GM18499 (cell line): ENCODE measurements around the gene GALNT9.
"Not testable (repeated sequence)": the region's sequence is repeated elsewhere in the genome, so short reads cannot be mapped to it uniquely, and the experiment has no call there.

Experiments used
- ATAC-seq: cut with Tn5 transposase; IDR thresholded peaks from one replicate; pipeline ENCODE4 v1.9.1; 2021; ENCODE audit warnings: moderate number of reproducible peaks; ENCODE audit not compliant: insufficient read depth, unreplicated experiment

The GALNT9 gene

DNA sequence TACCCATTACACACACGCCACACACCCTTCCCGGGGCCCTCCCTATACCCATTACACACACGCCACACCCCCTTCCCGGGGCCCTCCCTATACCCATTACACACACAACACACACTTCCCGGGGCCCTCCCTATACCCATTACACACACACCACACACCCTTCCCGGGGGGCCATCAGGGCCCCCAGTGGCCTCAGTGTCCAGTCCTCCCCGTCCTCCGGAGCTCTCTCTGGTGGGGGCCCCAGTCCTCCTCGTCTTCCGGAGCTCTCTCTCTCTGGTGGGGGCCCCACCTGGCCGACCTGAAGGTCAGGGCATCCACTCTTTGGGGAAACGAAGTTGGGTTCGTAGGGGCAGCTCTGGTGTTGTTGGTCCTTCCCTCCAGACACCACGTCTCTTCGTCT lies 86.2 kb downstream of the GALNT9 start:
- not testable (repeated sequence) for ATAC-seq

DNA sequence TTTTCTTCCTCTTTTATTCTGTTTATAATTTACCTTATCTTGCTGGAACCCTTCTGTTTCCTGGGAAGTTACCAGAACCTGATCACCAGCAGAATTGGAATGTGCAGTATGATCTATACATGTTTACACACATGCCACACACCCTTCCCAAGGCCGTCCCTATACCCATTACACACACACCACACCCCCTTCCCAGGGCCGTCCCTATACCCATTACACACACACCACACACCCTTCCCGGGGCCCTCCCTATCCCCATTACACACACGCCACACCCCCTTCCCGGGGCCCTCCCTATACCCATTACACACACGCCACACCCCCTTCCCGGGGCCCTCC lies 88.8 kb downstream of the GALNT9 start:
- ATAC-seq: not testable (repeated sequence)

DNA sequence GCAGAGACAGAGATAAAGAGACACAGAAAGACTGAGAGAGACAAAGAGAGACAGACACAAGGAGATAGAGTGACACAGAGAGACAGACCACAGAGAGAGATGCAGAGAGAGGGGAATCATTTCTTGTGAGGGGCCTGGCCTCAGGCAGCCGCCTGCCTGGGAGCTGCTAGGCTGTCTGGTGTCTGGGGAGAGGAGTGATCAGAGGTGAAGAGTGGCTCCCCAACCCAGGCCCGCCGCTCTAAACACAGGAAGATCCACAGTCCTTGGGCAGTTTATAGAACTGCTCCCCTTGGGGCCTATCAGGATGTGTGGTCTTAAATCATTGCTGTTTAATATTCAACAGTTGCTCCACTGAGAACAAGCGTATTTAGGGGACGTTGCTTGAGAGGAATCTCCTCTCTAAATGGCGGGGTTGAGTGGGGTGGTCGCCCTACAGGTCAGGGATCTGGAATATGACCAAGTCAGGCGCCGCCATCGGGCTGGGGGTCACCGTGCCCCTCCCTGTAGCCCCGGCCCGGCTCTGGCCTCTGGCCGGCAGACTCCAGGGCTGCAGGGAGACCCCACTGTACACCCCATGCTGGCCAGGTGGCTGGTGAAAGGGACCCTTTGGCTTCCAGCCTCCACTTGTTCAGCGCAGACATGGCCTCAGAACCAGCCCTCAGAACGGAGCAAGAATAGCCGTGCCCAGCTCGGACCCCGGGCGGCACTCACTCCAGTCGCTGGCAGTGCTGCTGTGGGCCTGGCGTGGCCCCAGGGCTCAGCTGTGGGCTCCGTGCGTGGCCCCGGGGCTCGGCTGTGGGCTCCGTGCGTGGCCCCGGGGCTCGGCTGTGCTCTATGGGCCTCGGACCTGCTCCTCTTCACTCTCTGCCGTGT lies 89.4 kb downstream of the GALNT9 start:
- no peak for ATAC-seq

GRCh38 chr12:132239392-132239791 lies 90.0 kb downstream of the GALNT9 start:
- no peak for ATAC-seq

GRCh38 chr12:132238884-132239283 lies 90.5 kb downstream of the GALNT9 start:
- ATAC-seq: no peak

GRCh38 chr12:132238488-132238854 lies 90.9 kb downstream of the GALNT9 start:
- no peak for ATAC-seq

- no peak for ATAC-seq
Observed at GRCh38 chr12:132237772-132238487, 91.5 kb downstream of the GALNT9 start.

GRCh38 chr12:132236930-132237771 lies 92.2 kb downstream of the GALNT9 start:
- ATAC-seq: no peak

- no peak for ATAC-seq
Observed at GRCh38 chr12:132236129-132236929, 93.1 kb downstream of the GALNT9 start.

DNA sequence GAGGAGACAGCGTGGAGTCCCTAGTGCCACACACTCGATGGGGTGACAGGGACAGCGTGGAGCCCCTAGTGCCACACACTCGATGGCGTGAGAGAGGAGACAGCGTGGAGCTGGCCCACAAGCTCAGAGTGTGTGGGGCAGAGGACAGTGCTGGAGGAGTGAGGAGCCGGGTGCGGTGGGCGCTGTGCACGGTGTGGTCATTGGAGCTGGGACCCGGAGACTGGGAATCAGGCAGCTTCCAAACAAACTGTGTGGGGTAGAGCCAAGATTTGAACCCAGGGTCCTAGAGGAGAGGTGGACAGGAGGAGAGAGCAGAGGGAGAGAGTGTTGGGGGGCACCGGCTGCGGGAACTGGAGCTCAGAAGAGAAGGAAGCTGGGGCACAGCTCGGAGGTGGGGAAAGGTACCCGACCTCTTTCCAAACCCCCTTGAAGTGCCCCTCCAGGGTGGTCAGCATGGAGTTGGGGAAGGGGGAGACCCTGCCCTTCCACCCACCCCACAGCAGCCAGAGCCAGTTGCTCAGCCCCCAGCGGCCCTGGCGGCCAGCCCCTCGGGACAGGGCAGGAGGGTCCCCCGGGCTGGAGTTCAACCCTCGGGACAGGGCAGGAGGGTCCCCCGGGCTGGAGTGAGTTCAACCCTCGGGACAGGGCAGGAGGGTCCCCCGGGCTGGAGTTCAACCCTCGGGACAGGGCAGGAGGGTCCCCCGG lies 94.1 kb downstream of the GALNT9 start:
- ATAC-seq: no peak

DNA sequence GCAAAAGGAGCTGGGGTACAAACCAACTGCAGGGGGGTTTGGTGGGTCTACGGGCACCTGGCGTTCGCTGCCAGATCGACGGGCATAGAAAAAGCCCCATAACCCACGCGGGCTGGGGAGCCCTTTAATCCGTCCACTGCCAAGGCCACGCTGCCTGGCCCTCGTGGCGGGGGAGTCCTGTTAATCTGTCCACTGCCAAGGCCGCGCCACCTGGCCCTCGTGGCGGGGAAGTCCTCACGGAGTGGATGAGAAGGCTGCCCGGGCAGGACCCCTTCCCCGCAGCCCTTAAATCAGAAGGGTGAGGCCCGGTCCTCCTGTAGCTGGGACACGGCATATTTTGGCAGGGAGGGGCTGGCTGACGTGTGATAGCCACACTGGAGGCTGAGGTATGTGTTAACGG lies 99.0 kb downstream of the GALNT9 start:
- no peak for ATAC-seq

DNA sequence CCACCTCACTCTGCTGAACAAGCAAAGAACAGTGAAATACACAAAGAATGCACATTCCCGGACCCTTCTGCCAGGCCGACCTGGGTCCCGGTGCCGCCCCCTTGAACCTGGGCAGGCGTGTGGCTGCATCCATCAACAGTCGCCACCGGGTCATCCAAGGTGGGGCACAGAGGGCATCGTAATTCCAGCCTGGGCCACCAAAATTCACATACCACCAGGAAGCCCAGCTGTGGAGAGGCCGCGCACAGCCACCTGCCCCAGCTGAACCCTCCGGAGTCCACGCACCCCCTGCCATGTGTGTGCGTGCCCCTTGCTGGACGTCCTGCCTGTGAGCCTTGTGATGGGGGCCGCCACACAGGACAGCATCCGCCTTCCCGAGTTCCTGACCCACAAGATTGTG lies 99.5 kb downstream of the GALNT9 start:
- ATAC-seq: no peak

GRCh38 chr12:132229193-132229760 lies 100.1 kb downstream of the GALNT9 start:
- ATAC-seq: no peak

DNA sequence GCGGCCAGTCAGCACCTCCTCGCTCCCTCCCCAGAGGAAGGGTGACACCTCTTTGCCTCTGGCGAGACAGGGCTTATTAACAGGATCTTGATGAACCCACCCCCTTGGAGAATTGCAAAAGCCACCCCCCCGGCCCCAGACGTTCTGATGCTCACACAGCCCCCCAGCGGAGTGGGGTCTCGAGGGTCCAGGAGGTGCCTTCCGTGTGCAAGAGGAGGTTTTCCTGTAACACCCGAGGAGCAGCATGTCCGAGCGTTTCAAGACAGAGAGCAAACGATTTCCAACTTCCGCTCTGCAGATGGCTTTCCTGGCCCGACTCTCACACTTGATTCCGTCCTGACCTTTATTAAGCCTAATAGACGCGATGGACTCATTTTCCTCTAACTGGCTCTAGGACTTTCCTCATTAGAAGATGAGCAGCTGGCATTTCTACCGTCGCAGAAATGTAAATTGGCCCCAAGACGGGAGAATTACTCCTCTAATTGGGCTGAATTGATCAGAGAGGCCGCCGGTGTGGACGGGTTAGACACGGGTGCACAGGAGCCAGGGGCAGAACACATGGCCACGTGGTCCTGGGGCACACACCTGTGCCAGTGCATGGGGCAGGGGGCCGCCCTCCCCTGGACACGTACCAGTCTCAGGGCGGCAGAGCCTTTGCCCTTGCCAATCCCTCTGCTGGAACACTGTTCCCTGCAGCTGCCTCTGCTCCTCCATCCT lies 100.8 kb downstream of the GALNT9 start:
- no peak for ATAC-seq

- ATAC-seq: no peak
Observed at GRCh38 chr12:132227782-132228475, 101.5 kb downstream of the GALNT9 start.

DNA sequence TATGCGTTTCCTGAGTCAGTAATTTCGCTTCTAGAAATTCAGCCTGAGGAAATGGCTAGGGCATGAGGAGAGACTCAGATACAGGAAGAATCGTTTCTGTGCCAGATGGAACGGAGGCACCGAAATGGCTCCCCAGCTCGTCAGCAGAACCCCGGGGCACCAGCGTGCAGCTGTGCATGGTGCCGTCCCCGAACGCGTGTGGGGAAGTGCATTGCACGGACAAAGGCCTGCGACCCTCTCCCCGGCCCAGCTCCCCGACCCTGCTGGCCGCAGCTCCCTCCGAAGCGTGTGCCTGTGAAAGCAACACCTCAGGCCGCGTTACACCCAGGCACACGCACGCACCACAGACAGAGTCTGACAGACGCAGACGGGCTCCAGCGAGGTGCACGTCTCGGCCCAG lies 102.3 kb downstream of the GALNT9 start:
- no peak for ATAC-seq

- ATAC-seq: no peak
Observed at GRCh38 chr12:132226604-132227003, 102.8 kb downstream of the GALNT9 start.

DNA sequence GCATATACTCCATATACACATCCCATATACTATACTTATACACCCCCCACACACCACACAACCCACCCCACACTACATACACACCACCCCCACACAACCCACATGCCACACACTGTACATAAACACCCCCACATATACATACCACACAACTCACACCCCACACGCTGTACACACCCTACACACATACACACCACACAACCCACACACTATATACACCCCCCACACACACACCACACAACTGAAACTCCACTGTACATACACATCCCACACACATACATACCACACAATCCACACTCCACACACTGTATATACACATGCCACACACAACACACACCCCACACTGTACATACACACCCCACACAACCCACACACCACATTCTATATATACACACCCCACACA lies 104.2 kb downstream of the GALNT9 start:
- ATAC-seq: no peak
